Glutamatergic neuron (in vitro differentiated cells): ENCODE data around the gene SLC6A6. TPM values are rescaled to one million over a fixed set of nuclear protein-coding genes. Genes with fewer than 3 reads are reported as not detected.

Experiments used
- DNase-seq: peaks from one replicate; pipeline ENCODE4 v3.0.0; 2022
- H3K27ac Mint-ChIP-seq: one replicate; pipeline ENCODE4 v1.8.0; 2020; ENCODE audit warnings: mild to moderate bottlenecking, mixed read lengths, inconsistent platforms; ENCODE audit not compliant: unreplicated experiment
- H3K27me3 Mint-ChIP-seq: one replicate; pipeline ENCODE4 v1.8.0; 2020; ENCODE audit warnings: mild to moderate bottlenecking, moderate library complexity, mixed read lengths, inconsistent platforms; ENCODE audit not compliant: unreplicated experiment
- H3K36me3 Mint-ChIP-seq: one replicate; pipeline ENCODE4 v1.8.0; 2020; ENCODE audit warnings: mild to moderate bottlenecking, mixed read lengths, inconsistent platforms; ENCODE audit not compliant: unreplicated experiment
- H3K4me1 Mint-ChIP-seq: one replicate; pipeline ENCODE4 v1.8.0; 2020; ENCODE audit warnings: mild to moderate bottlenecking, low read depth, mixed read lengths, inconsistent platforms; ENCODE audit not compliant: unreplicated experiment
- H3K4me3 Mint-ChIP-seq: one replicate; pipeline ENCODE4 v1.8.0; 2020; ENCODE audit warnings: mild to moderate bottlenecking, mixed read lengths, inconsistent platforms; ENCODE audit not compliant: unreplicated experiment
- H3K9me3 Mint-ChIP-seq: one replicate; pipeline ENCODE4 v1.8.0; 2020; ENCODE audit warnings: mild to moderate bottlenecking, moderate library complexity, mixed read lengths, inconsistent platforms; ENCODE audit not compliant: unreplicated experiment
- CTCF ChIP-seq: fragments of 200-600 bp; sonication (generic); IDR thresholded peaks from one replicate; pipeline ENCODE4 v1.5.0; 2021; ENCODE audit not compliant: partially characterized antibody, unreplicated experiment
- total RNA-seq: library from RNA; stranded (reverse); fragmentation: NEBNext Ultra II Directional; extraction: Animal tissue kit (Norgen Biotek cat#: 25700); gene quantifications from one replicate; pipeline ENCODE4 v1.2.1, GENCODE V29; 2021; ENCODE audit not compliant: unreplicated experiment

Gene SLC6A6
- total RNA-seq, 1 donor from 2014 or later, result 21.9 TPM

- no peaks in the 10 kb centered on the region for H3K4me1 Mint-ChIP-seq
- peaks cover 6% of the 10 kb centered on the region for H3K36me3 Mint-ChIP-seq
- H3K27ac Mint-ChIP-seq, result no peak overlapping the region
- no peak for TF ChIP-seq CTCF
- H3K9me3 Mint-ChIP-seq, result no peaks in the 10 kb centered on the region
- DNase-seq, result no peak
- H3K27me3 Mint-ChIP-seq, result no peaks in the 10 kb centered on the region
- H3K4me3 Mint-ChIP-seq, result no peak overlapping the region
These were observed 51.7 kb downstream of the SLC6A6 start for GRCh38 chr3:14453876-14454638.

GRCh38 chr3:14454639-14455310 is 52.4 kb downstream of the SLC6A6 start:
- Mint-ChIP-seq H3K36me3 (peaks cover 6% of the 10 kb centered on the region), H3K27ac (no peak overlapping the region), H3K9me3 (no peaks in the 10 kb centered on the region), H3K4me3 (no peak overlapping the region), H3K27me3 (no peaks in the 10 kb centered on the region), H3K4me1 (no peaks in the 10 kb centered on the region)
- no peak for DNase-seq
- no peak for TF ChIP-seq CTCF

- Mint-ChIP-seq H3K36me3 (peaks cover 6% of the 10 kb centered on the region), H3K27me3 (peaks cover 2% of the 10 kb centered on the region), H3K4me3 (no peak overlapping the region), H3K9me3 (no peaks in the 10 kb centered on the region), H3K27ac (no peak overlapping the region), H3K4me1 (no peaks in the 10 kb centered on the region)
- DNase-seq, result no peak
- TF ChIP-seq CTCF, result no peak
These were observed 53.3 kb downstream of the SLC6A6 start for GRCh38 chr3:14455571-14456317.

- Mint-ChIP-seq H3K27ac (no peak overlapping the region), H3K9me3 (no peaks in the 10 kb centered on the region), H3K4me1 (no peaks in the 10 kb centered on the region), H3K36me3 (no peaks in the 10 kb centered on the region), H3K27me3 (peaks cover 2% of the 10 kb centered on the region), H3K4me3 (no peak overlapping the region)
- no peak for DNase-seq
- no peak for TF ChIP-seq CTCF
These were observed 54.4 kb downstream of the SLC6A6 start for GRCh38 chr3:14456794-14457193.
